GM21737 (cell line): ENCODE data around the gene FLT3.
A peak's percentile ranks its signal among the peaks of the same experiment; 100 is the strongest.

Experiments
- ATAC-seq: cut with Tn5 transposase; IDR thresholded peaks from one replicate; pipeline ENCODE4 v1.9.1; 2021; ENCODE audit warnings: mild to moderate bottlenecking, moderate library complexity; ENCODE audit not compliant: unreplicated experiment

Gene FLT3

DNA sequence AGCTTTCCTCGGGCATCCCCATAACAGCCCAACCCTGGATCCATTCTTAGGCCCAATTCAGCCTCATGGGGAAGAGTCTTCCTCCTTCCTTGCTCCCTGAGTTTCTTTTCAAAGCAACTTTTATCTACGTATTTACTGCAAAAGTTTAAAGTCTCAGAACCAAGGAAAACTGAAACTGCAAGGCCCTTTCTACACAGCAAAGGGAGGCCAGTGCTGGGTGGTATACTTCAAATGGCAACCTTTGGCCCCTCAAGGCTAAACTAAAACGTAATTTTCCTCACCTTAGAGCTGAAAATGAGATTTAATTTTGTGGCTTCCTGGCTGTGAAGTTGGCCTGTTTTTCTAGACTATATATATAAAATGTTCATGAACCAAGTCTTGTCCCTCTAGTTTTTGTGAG, 136.9 kb downstream of the FLT3 start:
- ATAC-seq, result no peak

DNA sequence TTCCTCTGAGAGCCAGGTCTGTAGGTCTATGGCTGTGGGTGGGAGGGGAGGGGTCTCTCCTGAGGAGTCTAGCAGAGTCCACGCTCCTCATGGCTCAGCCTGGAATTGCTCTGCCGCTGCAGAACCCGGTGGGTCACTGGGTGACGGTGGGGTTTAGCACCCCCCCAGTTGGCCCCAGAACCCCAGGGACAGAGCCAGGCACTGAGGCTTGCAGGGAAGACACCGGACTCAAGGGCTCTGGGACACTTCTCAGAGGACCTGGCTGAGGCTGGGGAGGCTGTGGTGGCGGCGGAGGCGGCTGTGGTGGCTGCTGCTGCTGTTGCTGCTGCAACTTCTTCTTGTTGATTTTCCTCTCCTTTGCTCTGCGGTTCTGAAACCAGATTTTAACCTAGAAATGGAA, 137.4 kb downstream of the FLT3 start:
- ATAC-seq, result no peak

DNA sequence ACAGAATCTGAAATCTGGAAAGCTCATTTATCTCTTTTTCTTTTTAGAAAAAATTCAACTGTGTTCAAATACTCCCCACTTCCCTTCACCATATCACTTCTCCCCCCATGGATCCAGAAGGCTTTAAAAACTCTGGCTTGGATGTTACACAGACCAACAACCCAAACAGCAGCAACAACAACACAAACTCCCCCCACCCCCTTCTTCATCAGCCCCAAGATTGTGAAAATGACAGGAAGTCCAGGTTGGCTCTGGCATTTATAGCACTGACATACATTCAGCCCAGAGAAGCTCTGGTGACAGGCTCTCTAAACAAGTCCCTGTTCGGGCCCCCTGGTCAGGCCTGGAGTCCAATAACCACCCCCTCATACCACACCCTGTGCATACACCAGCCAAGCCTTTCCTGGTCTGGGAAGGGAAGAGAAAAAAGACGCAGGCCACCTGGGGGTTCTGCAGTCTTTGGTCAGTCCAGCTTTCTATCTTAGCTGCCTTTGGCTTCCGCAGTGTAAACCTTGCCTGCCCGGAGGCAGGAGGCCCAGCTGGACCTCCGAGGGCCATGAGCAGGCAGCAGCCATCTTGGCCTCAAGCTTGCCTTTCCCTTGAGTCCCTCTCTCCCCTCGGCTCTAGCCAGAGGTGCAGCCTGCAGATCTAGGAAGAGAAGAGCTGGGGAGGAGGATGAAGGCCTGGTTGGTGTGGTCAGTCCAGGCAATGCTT, 138.1 kb downstream of the FLT3 start:
- ATAC-seq, result no peak

- ATAC-seq, result no peak
These were observed 138.9 kb downstream of the FLT3 start for GRCh38 chr13:27961227-27962085.

GRCh38 chr13:27960362-27961226, 139.8 kb downstream of the FLT3 start:
- no peak for ATAC-seq

DNA sequence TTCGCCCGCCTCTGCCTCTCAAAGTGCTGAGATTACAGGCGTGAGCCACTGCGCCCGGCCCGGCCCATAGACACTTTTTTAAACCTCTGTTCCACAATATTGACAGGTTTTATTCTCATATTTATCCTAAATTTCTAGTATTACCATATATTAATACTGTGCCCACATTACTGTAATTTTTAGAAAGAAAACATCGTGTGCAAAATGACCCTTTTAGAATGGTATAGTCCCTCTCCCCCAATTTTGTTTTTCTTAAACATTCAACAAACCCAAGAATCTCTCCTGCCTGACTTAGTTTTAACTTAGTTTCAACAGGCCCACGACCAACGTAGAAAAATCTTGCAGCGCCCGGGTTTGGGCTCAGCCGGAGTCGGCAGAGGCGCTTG, 140.4 kb downstream of the FLT3 start:
- no peak for ATAC-seq

DNA sequence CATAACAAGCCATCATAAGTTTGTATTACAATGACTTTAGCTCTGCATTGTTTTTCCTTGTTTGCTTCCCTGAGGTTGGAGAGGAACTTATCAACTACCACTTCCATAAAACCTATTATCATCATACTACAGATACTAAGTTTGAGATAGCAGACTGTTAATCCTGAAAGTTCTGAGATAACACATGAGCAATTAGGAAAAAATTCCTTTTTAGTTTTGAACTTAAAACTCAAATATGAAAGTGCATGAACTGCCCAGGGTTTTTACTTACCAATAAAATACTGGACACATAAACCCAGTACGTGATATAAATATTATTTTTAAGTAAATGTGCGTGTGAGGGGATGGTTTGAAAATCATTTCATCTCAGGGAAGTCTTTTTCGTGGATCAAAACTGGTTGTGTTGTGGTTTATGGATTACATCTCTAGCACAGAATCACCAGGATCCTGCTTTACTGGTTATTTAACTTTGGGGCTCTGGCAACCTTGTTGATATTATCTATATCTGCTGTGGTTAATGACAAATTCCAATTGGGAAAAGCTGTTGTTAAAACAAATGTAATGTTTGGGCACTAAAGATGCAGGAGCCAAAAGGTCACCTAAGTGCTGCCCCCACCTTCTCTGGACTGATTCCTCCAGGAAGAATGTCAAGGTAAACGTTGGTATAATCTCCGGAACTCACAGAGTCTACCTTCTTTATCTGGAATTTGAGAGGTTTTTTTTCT, 143.6 kb downstream of the FLT3 start:
- ATAC-seq, result no peak

GRCh38 chr13:27955014-27955591, 145.3 kb downstream of the FLT3 start:
- ATAC-seq, result no peak

GRCh38 chr13:27954406-27954851, 145.9 kb downstream of the FLT3 start:
- ATAC-seq, result no peak

- peak; percentile 77 for ATAC-seq
These were observed 146.5 kb downstream of the FLT3 start for GRCh38 chr13:27953676-27954405.
